ENCODE data around the gene AFP. TPM values are rescaled to one million over a fixed set of nuclear protein-coding genes. Genes with fewer than 3 reads are reported as not detected.

AFP gene
- total RNA-seq, 1 experiment from 2014 or later = not detected

DNA sequence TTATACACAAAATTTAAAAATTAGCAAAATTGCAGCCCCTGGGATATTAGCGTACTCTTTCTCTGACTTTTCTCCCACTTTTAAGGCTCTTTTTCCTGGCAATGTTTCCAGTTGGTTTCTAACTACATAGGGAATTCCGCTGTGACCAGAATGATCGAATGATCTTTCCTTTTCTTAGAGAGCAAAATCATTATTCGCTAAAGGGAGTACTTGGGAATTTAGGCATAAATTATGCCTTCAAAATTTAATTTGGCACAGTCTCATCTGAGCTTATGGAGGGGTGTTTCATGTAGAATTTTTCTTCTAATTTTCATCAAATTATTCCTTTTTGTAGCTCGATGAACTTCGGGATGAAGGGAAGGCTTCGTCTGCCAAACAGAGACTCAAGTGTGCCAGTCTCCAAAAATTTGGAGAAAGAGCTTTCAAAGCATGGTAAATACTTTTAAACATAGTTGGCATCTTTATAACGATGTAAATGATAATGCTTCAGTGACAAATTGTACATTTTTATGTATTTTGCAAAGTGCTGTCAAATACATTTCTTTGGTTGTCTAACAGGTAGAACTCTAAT lies 26.0 kb upstream of the AFP start:
- H3K4me1 ChIP-seq (ENCODE audit: low read length) = no peaks in the 10 kb centered on the region
- H3K27ac ChIP-seq (ENCODE audit: low read length) = no peak overlapping the region
- H3K79me2 ChIP-seq (ENCODE audit: low read length) = no peaks in the 10 kb centered on the region
- H3K4me3 ChIP-seq (ENCODE audit: low read length) = no peak overlapping the region
- H3K9me3 ChIP-seq (ENCODE audit: low read length) = no peaks in the 10 kb centered on the region
- no peak overlapping the region for H3K9ac ChIP-seq (ENCODE audit: low read length)
- H3K9me2 ChIP-seq (replicated peaks; ENCODE audit: insufficient read depth, low read length) = no peaks in the 10 kb centered on the region
- no peaks in the 10 kb centered on the region for H3K36me3 ChIP-seq (ENCODE audit: insufficient read depth, low read length)
- no peak overlapping the region for H2AFZ ChIP-seq (ENCODE audit: low read length)
- no peaks in the 10 kb centered on the region for H4K20me1 ChIP-seq (ENCODE audit: insufficient read depth, low read depth, low read length)
- no peak overlapping the region for H3K4me2 ChIP-seq (ENCODE audit: low read depth, low read length, poor library complexity, severe bottlenecking)
- DNase-seq = no peak
- H3K27me3 ChIP-seq (ENCODE audit: low read length) = peaks cover 3% of the 10 kb centered on the region

DNA sequence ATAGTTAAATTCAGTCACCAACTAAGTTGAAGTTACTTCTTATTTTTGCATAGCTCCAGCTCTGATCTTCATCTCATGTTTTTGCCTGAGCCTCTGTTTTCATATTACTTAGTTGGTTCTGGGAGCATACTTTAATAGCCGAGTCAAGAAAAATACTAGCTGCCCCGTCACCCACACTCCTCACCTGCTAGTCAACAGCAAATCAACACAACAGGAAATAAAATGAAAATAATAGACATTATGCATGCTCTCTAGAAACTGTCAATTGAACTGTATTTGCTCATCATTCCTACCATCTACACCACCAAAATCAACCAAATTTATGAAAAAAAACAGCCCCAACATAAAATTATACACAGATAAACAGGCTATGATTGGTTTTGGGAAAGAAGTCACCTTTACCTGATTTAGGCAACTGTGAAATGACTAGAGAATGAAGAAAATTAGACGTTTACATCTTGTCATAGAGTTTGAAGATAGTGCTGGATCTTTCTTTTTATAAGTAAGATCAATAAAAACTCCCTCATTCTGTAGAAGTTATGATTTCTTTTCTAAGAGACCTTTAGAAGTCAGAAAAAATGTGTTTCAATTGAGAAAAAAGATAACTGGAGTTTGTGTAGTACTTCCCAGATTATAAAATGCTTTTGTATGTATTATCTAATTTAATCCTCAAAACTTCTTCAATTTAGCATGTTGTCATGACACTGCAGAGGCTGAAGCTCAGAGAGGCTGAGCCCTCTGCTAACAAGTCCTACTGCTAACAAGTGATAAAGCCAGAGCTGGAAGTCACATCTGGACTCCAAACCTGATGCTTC lies 24.9 kb upstream of the AFP start:
- no peaks in the 10 kb centered on the region for H3K79me2 ChIP-seq (ENCODE audit: low read length)
- H3K9me3 ChIP-seq (ENCODE audit: low read length) = no peaks in the 10 kb centered on the region
- no peaks in the 10 kb centered on the region for H3K4me1 ChIP-seq (ENCODE audit: low read length)
- H3K27me3 ChIP-seq (ENCODE audit: low read length) = peaks cover 3% of the 10 kb centered on the region
- no peak overlapping the region for H2AFZ ChIP-seq (ENCODE audit: low read length)
- H3K36me3 ChIP-seq (ENCODE audit: insufficient read depth, low read length) = no peaks in the 10 kb centered on the region
- H4K20me1 ChIP-seq (ENCODE audit: insufficient read depth, low read depth, low read length) = no peaks in the 10 kb centered on the region
- DNase-seq = no peak
- no peak overlapping the region for H3K27ac ChIP-seq (ENCODE audit: low read length)
- H3K9ac ChIP-seq (ENCODE audit: low read length) = no peak overlapping the region
- no peak overlapping the region for H3K4me2 ChIP-seq (ENCODE audit: low read depth, low read length, poor library complexity, severe bottlenecking)
- H3K9me2 ChIP-seq (replicated peaks; ENCODE audit: insufficient read depth, low read length) = no peaks in the 10 kb centered on the region
- no peak overlapping the region for H3K4me3 ChIP-seq (ENCODE audit: low read length)

DNA sequence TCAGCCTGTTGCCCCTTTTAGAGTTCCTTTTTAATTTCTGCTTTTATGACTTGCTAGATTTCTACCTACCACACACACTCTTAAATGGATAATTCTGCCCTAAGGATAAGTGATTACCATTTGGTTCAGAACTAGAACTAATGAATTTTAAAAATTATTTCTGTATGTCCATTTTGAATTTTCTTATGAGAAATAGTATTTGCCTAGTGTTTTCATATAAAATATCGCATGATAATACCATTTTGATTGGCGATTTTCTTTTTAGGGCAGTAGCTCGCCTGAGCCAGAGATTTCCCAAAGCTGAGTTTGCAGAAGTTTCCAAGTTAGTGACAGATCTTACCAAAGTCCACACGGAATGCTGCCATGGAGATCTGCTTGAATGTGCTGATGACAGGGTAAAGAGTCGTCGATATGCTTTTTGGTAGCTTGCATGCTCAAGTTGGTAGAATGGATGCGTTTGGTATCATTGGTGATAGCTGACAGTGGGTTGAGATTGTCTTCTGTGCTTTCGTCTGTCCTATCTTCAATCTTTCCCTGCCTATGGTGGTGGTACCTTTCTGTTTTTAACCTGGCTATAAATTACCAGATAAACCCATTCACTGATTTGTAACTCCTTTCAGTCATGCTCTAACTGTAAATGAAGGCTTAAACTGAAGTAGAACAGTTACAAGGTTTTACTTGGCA lies 24.1 kb upstream of the AFP start:
- H3K9ac ChIP-seq (ENCODE audit: low read length) = no peak overlapping the region
- H3K4me2 ChIP-seq (ENCODE audit: low read depth, low read length, poor library complexity, severe bottlenecking) = no peak overlapping the region
- H3K79me2 ChIP-seq (ENCODE audit: low read length) = no peaks in the 10 kb centered on the region

DNA sequence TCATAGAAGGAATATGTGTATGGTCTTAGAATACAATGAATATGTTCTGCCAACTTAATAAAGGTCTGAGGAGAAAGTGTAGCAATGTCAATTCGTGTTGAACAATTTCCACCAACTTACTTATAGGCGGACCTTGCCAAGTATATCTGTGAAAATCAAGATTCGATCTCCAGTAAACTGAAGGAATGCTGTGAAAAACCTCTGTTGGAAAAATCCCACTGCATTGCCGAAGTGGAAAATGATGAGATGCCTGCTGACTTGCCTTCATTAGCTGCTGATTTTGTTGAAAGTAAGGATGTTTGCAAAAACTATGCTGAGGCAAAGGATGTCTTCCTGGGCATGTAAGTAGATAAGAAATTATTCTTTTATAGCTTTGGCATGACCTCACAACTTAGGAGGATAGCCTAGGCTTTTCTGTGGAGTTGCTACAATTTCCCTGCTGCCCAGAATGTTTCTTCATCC lies 22.7 kb upstream of the AFP start:
- Histone ChIP-seq H3K27me3 (ENCODE audit: low read length) (no peaks in the 10 kb centered on the region), H3K27ac (ENCODE audit: low read length) (no peak overlapping the region), H2AFZ (ENCODE audit: low read length) (no peak overlapping the region), H3K4me1 (ENCODE audit: low read length) (no peaks in the 10 kb centered on the region), H3K9ac (ENCODE audit: low read length) (no peak overlapping the region), H4K20me1 (ENCODE audit: insufficient read depth, low read depth, low read length) (no peaks in the 10 kb centered on the region), H3K79me2 (ENCODE audit: low read length) (no peaks in the 10 kb centered on the region), H3K36me3 (ENCODE audit: insufficient read depth, low read length) (no peaks in the 10 kb centered on the region), H3K9me2 (replicated peaks; ENCODE audit: insufficient read depth, low read length) (no peaks in the 10 kb centered on the region), H3K4me3 (ENCODE audit: low read length) (no peak overlapping the region), H3K9me3 (ENCODE audit: low read length) (no peaks in the 10 kb centered on the region), H3K4me2 (ENCODE audit: low read depth, low read length, poor library complexity, severe bottlenecking) (no peak overlapping the region)
- no peak for DNase-seq

More for the DNA sequence above, 24.1 kb upstream of the AFP start:
- no peak overlapping the region for H2AFZ ChIP-seq (ENCODE audit: low read length)
- no peak for DNase-seq
- H3K4me1 ChIP-seq (ENCODE audit: low read length) = no peaks in the 10 kb centered on the region
- H3K27ac ChIP-seq (ENCODE audit: low read length) = no peak overlapping the region
- peaks cover 3% of the 10 kb centered on the region for H3K27me3 ChIP-seq (ENCODE audit: low read length)
- no peak overlapping the region for H3K4me3 ChIP-seq (ENCODE audit: low read length)
- no peaks in the 10 kb centered on the region for H3K9me3 ChIP-seq (ENCODE audit: low read length)
- no peaks in the 10 kb centered on the region for H3K36me3 ChIP-seq (ENCODE audit: insufficient read depth, low read length)
- no peaks in the 10 kb centered on the region for H3K9me2 ChIP-seq (replicated peaks; ENCODE audit: insufficient read depth, low read length)
- no peaks in the 10 kb centered on the region for H4K20me1 ChIP-seq (ENCODE audit: insufficient read depth, low read depth, low read length)

DNA sequence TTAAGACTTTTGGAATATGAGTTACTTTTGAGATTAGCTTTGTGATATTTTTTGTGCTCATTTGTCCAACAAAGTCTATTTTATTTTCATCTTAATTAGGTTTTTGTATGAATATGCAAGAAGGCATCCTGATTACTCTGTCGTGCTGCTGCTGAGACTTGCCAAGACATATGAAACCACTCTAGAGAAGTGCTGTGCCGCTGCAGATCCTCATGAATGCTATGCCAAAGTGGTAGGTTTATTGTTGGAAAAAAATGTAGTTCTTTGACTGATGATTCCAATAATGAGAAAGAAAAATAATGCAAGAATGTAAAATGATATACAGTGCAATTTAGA lies 21.1 kb upstream of the AFP start:
- Histone ChIP-seq H3K4me3 (ENCODE audit: low read length) (no peak overlapping the region), H3K9me2 (replicated peaks; ENCODE audit: insufficient read depth, low read length) (no peaks in the 10 kb centered on the region), H3K9me3 (ENCODE audit: low read length) (no peaks in the 10 kb centered on the region), H3K36me3 (ENCODE audit: insufficient read depth, low read length) (no peaks in the 10 kb centered on the region), H3K79me2 (ENCODE audit: low read length) (no peaks in the 10 kb centered on the region), H3K27me3 (ENCODE audit: low read length) (no peaks in the 10 kb centered on the region), H4K20me1 (ENCODE audit: insufficient read depth, low read depth, low read length) (no peaks in the 10 kb centered on the region), H3K4me1 (ENCODE audit: low read length) (no peaks in the 10 kb centered on the region), H3K27ac (ENCODE audit: low read length) (no peak overlapping the region), H3K4me2 (ENCODE audit: low read depth, low read length, poor library complexity, severe bottlenecking) (no peak overlapping the region), H2AFZ (ENCODE audit: low read length) (no peak overlapping the region), H3K9ac (ENCODE audit: low read length) (no peak overlapping the region)
- no peak for DNase-seq

DNA sequence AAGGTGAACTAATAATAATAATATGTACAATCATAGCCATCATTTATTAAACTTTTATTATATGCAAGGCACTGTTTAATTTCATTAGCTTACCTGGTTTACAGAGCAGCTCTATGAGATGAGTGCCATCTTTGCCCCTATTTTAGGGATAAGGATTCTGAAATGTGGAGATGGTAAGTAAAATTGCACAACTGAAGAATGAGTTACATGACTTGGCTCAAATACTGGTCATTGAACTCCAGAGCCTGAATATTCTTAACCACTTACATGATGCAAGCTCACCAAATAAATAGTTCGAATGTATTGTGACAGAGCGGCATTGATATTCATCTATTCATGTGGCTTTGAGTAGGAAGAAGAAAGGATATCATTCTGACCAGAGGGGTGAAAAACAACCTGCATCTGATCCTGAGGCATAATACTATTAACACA lies 20.2 kb upstream of the AFP start:
- DNase-seq = no peak
- no peaks in the 10 kb centered on the region for H3K9me2 ChIP-seq (replicated peaks; ENCODE audit: insufficient read depth, low read length)
- no peak overlapping the region for H3K27ac ChIP-seq (ENCODE audit: low read length)
- H3K4me3 ChIP-seq (ENCODE audit: low read length) = no peak overlapping the region
- H3K36me3 ChIP-seq (ENCODE audit: insufficient read depth, low read length) = no peaks in the 10 kb centered on the region
- no peak overlapping the region for H3K4me2 ChIP-seq (ENCODE audit: low read depth, low read length, poor library complexity, severe bottlenecking)
- H2AFZ ChIP-seq (ENCODE audit: low read length) = no peak overlapping the region
- H3K9ac ChIP-seq (ENCODE audit: low read length) = no peak overlapping the region
- H3K9me3 ChIP-seq (ENCODE audit: low read length) = no peaks in the 10 kb centered on the region
- H3K79me2 ChIP-seq (ENCODE audit: low read length) = no peaks in the 10 kb centered on the region
- H4K20me1 ChIP-seq (ENCODE audit: insufficient read depth, low read depth, low read length) = no peaks in the 10 kb centered on the region
- no peaks in the 10 kb centered on the region for H3K27me3 ChIP-seq (ENCODE audit: low read length)
- no peaks in the 10 kb centered on the region for H3K4me1 ChIP-seq (ENCODE audit: low read length)

DNA sequence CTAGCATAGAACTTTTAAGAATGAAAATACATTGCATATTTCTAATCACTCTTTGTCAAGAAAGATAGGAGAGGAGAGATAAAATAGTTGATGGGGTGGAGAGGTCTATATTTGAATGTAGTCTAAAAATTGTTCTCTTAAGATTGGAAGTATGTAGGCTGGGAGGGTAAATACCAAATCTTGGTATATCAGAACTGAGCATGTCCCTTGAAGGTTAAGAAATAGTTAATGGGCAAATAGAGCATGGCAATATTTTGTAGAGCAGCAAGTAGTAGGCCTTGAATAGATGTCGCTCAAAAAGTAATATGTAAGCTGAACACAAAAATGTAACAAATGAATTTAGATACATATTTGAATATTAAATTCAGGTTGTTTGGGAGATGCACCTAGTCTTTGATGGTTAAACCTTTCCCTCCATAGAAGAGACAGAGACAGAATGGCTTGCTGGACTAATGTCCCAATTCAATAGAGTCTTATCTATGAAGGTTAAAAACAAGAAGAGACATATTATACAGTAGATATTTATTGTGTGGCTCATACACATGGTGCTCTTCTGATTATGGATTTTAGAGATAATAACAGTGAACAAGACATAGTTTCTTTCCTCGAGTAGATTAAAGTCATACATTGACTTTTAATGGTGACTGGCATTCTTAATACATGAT lies 19.5 kb upstream of the AFP start:
- Histone ChIP-seq H3K9me3 (ENCODE audit: low read length) (no peaks in the 10 kb centered on the region), H3K9me2 (replicated peaks; ENCODE audit: insufficient read depth, low read length) (no peaks in the 10 kb centered on the region), H2AFZ (ENCODE audit: low read length) (no peak overlapping the region), H3K27ac (ENCODE audit: low read length) (no peak overlapping the region), H4K20me1 (ENCODE audit: insufficient read depth, low read depth, low read length) (no peaks in the 10 kb centered on the region), H3K4me1 (ENCODE audit: low read length) (no peaks in the 10 kb centered on the region), H3K4me3 (ENCODE audit: low read length) (no peak overlapping the region), H3K36me3 (ENCODE audit: insufficient read depth, low read length) (no peaks in the 10 kb centered on the region), H3K79me2 (ENCODE audit: low read length) (no peaks in the 10 kb centered on the region), H3K27me3 (ENCODE audit: low read length) (no peaks in the 10 kb centered on the region), H3K4me2 (ENCODE audit: low read depth, low read length, poor library complexity, severe bottlenecking) (no peak overlapping the region), H3K9ac (ENCODE audit: low read length) (no peak overlapping the region)
- DNase-seq = no peak

DNA sequence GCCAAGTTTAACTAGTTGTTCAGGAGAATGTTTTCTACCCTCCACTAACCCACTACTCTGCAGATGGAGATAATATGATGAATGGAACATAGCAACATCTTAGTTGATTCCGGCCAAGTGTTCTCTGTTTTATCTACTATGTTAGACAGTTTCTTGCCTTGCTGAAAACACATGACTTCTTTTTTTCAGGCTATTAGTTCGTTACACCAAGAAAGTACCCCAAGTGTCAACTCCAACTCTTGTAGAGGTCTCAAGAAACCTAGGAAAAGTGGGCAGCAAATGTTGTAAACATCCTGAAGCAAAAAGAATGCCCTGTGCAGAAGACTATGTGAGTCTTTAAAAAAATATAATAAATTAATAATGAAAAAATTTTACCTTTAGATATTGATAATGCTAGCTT lies 18.7 kb upstream of the AFP start:
- no peaks in the 10 kb centered on the region for H4K20me1 ChIP-seq (ENCODE audit: insufficient read depth, low read depth, low read length)
- H2AFZ ChIP-seq (ENCODE audit: low read length) = no peak overlapping the region
- no peak overlapping the region for H3K4me2 ChIP-seq (ENCODE audit: low read depth, low read length, poor library complexity, severe bottlenecking)
- no peaks in the 10 kb centered on the region for H3K27me3 ChIP-seq (ENCODE audit: low read length)
- no peak overlapping the region for H3K9ac ChIP-seq (ENCODE audit: low read length)
- no peaks in the 10 kb centered on the region for H3K79me2 ChIP-seq (ENCODE audit: low read length)
- no peak overlapping the region for H3K4me3 ChIP-seq (ENCODE audit: low read length)
- H3K9me2 ChIP-seq (replicated peaks; ENCODE audit: insufficient read depth, low read length) = no peaks in the 10 kb centered on the region
- H3K4me1 ChIP-seq (ENCODE audit: low read length) = no peaks in the 10 kb centered on the region
- DNase-seq = no peak
- no peaks in the 10 kb centered on the region for H3K9me3 ChIP-seq (ENCODE audit: low read length)
- H3K36me3 ChIP-seq (ENCODE audit: insufficient read depth, low read length) = no peaks in the 10 kb centered on the region
- H3K27ac ChIP-seq (ENCODE audit: low read length) = no peak overlapping the region

All from Karpas-422 (cell line).